Measurements from ENCODE around the gene WNT8A.

WNT8A gene

DNA sequence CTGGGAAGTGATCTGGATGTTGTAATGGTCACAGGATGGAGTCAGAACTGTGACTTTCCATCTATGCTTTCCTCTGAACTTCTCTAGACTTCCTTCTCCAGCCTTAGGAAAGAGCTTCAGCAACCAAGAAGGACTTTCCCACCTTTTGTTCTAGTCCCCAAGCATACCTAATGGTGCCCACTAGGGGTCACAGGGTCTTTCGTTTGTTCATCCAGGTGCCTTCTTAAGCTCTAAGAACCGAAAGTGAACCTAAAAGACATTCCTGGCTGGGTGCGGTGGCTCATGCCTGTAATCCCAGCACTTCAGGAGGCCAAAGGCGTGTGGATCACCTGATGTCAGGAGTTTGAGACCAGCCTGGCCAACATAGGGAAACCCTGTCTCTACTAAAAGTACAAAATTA is 1.8 kb upstream of the WNT8A start:
- no peak overlapping the region for H3K4me3 ChIP-seq (ENCODE audit: low read depth, low read length)
- POLR2A ChIA-PET = no interaction called here
- no peak for DNase-seq (ENCODE audit: low read depth, low spot score)
- CTCF ChIA-PET = interaction anchor here (0.9 to 8.6 kb wide), 8 partner anchors 9 to 303 kb away, joined by 3 to 229 read pairs (median 4); no protein-coding TSS in a partner anchor
- TF ChIP-seq, protein P1, sequence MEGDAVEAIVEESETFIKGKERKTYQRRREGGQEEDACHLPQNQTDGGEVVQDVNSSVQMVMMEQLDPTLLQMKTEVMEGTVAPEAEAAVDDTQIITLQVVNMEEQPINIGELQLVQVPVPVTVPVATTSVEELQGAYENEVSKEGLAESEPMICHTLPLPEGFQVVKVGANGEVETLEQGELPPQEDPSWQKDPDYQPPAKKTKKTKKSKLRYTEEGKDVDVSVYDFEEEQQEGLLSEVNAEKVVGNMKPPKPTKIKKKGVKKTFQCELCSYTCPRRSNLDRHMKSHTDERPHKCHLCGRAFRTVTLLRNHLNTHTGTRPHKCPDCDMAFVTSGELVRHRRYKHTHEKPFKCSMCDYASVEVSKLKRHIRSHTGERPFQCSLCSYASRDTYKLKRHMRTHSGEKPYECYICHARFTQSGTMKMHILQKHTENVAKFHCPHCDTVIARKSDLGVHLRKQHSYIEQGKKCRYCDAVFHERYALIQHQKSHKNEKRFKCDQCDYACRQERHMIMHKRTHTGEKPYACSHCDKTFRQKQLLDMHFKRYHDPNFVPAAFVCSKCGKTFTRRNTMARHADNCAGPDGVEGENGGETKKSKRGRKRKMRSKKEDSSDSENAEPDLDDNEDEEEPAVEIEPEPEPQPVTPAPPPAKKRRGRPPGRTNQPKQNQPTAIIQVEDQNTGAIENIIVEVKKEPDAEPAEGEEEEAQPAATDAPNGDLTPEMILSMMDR (IDR thresholded peaks at IDR 0.05; ENCODE audit: insufficient read depth, low read length, missing control alignments) = no peak

DNA sequence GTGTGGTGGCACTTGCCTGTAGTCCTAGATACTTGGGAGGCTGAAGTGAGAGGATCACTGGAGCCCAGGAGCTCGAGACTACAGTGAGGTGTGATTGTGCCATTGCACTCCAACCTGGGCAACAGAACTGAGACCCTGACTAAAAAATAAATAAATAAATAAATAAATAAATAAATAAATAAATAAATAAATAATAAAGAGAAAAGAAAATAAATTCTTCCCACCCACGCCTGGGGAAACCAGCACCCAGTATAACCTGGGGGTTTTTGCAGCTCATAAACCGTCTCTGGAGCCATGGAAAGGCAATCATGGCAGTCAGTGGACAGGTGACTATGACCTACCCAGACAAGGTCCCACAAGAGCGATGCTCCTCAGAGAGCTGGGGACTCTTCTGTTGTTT is 7.9 kb downstream of the WNT8A start:
- H3K4me3 ChIP-seq (ENCODE audit: low read depth, low read length) = no peak overlapping the region
- CTCF ChIA-PET = interaction anchor here (0.9 to 8.3 kb wide), 4 partner anchors 9 to 26 kb away, joined by 3 to 78 read pairs (median 6); no protein-coding TSS in a partner anchor
- no peak for DNase-seq (ENCODE audit: low read depth, low spot score)
- POLR2A ChIA-PET = no interaction called here
- TF ChIP-seq, protein P1 (IDR thresholded peaks at IDR 0.05; ENCODE audit: insufficient read depth, low read length, missing control alignments) = no peak

DNA sequence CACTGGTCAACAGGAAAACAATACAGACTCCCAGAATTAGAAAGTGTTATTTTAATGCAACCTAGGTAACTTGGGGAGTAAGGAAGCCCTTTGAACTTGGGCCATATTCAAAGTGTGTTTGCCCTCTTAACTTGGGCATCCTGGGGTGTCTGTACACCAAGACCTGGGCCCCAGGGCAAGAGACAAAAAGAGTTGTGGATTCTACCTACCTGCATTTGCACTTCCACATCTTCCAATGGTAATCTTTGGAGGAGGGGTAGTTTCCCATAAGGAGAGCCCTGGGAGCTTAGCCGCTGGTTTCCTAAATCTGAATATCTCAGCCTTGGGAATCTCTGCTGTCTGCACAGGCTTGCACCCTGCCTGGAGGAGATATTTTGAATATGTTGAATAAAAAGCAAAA is 8.5 kb downstream of the WNT8A start:
- DNase-seq (ENCODE audit: low read depth, low spot score) = no peak
- H3K4me3 ChIP-seq (ENCODE audit: low read depth, low read length) = no peak overlapping the region
- TF ChIP-seq, protein P1 (IDR thresholded peaks at IDR 0.05; ENCODE audit: insufficient read depth, low read length, missing control alignments) = no peak
- ChIA-PET POLR2A (no interaction called here), CTCF (interaction anchor here (1.2 to 8.3 kb wide), 5 partner anchors 10 to 56 kb away, joined by 3 to 78 read pairs (median 4); no protein-coding TSS in a partner anchor)

DNA sequence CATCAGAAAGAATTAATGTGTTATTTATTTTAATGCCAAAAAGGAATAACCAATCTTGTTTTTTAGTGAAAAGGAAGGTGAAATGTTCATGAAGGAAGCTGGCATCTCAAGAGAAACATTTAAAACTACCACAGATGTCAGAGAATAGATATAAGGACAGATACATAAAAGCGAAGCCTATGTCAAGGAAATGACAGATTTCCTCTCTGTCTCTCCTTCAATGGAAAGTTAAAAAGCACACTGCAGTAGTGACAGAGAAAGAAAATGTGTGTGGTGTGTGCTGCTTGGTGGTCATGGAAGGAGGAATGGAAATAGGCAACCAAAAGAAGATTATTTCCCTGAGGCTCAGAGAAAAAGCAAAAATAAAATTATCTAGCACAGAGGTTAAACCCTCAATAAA is 9.2 kb downstream of the WNT8A start:
- ChIA-PET POLR2A (no interaction called here), CTCF (interaction anchor here (1.4 to 8.3 kb wide), 4 partner anchors 16 to 57 kb away, joined by 3 to 78 read pairs (median 7); no protein-coding TSS in a partner anchor)
- TF ChIP-seq, protein P1 (IDR thresholded peaks at IDR 0.05; ENCODE audit: insufficient read depth, low read length, missing control alignments) = no peak
- DNase-seq (ENCODE audit: low read depth, low spot score) = no peak
- H3K4me3 ChIP-seq (ENCODE audit: low read depth, low read length) = no peak overlapping the region

DNA sequence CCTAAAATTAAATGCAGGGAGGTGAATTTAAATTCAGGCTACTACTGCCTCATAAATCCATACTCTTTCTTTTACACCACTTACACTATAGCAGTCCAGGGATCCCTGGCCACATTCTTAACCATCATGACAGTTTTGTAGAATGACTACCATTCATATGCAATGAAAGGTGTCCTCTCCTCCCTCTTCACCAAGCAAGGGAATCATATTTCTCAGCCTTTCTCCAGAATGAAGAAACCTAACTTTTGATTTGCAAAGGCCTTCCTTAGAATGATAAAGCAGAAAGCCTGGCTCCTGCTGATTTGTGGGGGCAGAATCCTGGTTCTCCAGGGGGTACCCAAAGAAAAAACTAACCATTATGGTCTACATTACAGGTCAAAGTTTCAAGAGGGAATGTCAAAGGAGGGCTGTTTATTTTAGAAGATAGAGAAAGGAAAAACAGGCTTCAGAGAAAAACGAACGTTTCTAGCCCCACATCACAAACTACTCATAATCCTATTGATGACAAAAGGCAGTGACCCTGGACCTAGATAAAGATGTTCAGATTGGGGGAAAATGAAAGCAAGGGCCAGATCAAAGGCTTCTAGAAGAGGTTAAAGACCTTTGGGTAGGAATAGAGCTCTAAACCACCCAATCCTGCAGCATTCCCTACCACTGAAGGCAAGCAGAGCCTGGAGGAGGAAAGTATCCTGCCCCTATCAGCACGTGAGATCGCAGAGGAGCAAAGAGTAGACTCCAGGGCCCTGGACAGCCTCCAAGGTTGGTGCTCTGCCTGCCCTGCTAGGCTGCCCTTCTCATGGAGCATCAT is 11.5 kb downstream of the WNT8A start:
- no peak overlapping the region for H3K4me3 ChIP-seq (ENCODE audit: low read depth, low read length)
- TF ChIP-seq, protein P1 (IDR thresholded peaks at IDR 0.05; ENCODE audit: insufficient read depth, low read length, missing control alignments) = no peak
- POLR2A ChIA-PET = no interaction called here
- DNase-seq (ENCODE audit: low read depth, low spot score) = no peak
- CTCF ChIA-PET = interaction anchor here (1.0 to 1.2 kb wide), 2 partner anchors 18 to 37 kb away, joined by 3 to 4 read pairs; no protein-coding TSS in a partner anchor

DNA sequence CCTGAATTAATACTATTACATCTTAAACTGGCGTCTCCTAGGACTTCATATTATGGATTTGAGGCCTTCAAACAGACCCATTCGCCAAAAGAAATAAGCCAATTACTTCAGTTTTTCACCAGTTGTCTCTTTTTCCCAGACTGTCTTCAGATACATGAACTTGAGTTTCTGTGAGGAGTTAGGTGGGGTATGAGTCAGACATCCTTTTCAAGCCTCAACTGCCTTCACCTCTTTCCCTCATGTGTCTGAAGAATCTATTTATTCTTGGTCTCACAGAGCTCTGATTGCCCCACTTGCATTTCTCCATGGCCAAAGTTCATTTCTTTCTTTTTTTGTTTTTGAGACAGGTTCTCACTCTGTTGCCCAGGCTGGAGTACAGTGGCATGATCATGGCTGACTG is 12.5 kb downstream of the WNT8A start:
- TF ChIP-seq, protein P1 (IDR thresholded peaks at IDR 0.05; ENCODE audit: insufficient read depth, low read length, missing control alignments) = no peak
- POLR2A ChIA-PET = no interaction called here
- CTCF ChIA-PET = no interaction called here
- DNase-seq (ENCODE audit: low read depth, low spot score) = no peak
- no peak overlapping the region for H3K4me3 ChIP-seq (ENCODE audit: low read depth, low read length)
